CD14-positive monocyte (primary cell): ENCODE measurements around the gene DNAJC12. TPM values are rescaled to one million over a fixed set of nuclear protein-coding genes. Genes with fewer than 3 reads are reported as not detected.
"Not testable (repeated sequence)": the region's sequence is repeated elsewhere in the genome, so short reads cannot be mapped to it uniquely, and the experiment has no call there.

Source experiments
- DNase-seq, 3 donors: peaks; one replicate each; pipeline ENCODE4 v3.0.0-alpha.2; 2011 to 2022
- H2AFZ ChIP-seq: 2 replicates; pipeline ENCODE4 v1.6.0; 2012; ENCODE audit warnings: mild to moderate bottlenecking, low read depth, low read length, inconsistent platforms; ENCODE audit not compliant: insufficient read depth, poor library complexity, severe bottlenecking
- H3K27ac ChIP-seq, 2 donors: 1 replicate in 1 of 2; 2 replicates in 1 of 2; pipeline ENCODE4 v1.5.1; 2012 to 2013; ENCODE audit warnings: low read length in 2 of 2, control low read depth in 1 of 2, inconsistent platforms in 1 of 2, low read depth in 1 of 2, mild to moderate bottlenecking in 1 of 2
- H3K27me3 ChIP-seq, 2 donors: one replicate each; pipeline versions ENCODE4 v1.6.0 to v1.6.1; 2011 to 2013; ENCODE audit warnings: low read length in 2 of 2; ENCODE audit not compliant: control insufficient read depth in 2 of 2, insufficient read depth in 2 of 2
- H3K36me3 ChIP-seq, 2 donors: replicated peaks in 1 of 2; 1 replicate in 1 of 2; 2 replicates in 1 of 2; pipeline versions ENCODE4 v1.5.1 to v1.6.1; 2012 to 2013; ENCODE audit warnings: low read length in 2 of 2, control low read depth in 1 of 2, inconsistent platforms in 1 of 2, mild to moderate bottlenecking in 1 of 2; ENCODE audit not compliant: insufficient read depth in 2 of 2, control insufficient read depth in 1 of 2
- H3K4me1 ChIP-seq, 2 donors: 1 replicate in 1 of 2; 2 replicates in 1 of 2; pipeline versions ENCODE4 v1.5.1 to v1.6.1; 2012 to 2013; ENCODE audit warnings: low read length in 2 of 2, control low read depth in 1 of 2, inconsistent platforms in 1 of 2, mild to moderate bottlenecking in 1 of 2, moderate library complexity in 1 of 2; ENCODE audit not compliant: insufficient read depth in 2 of 2, control insufficient read depth in 1 of 2
- H3K4me2 ChIP-seq: replicated peaks from 2 replicates; pipeline ENCODE3; 2012; ENCODE audit warnings: low read length, moderate library complexity, mild to moderate bottlenecking; ENCODE audit not compliant: poor library complexity, severe bottlenecking; ENCODE audit errors: extremely low read depth
- H3K4me3 ChIP-seq, 3 experiments: fragments of 200-600 bp in 1 of 3; sonication (generic) in 1 of 3; replicated peaks in 1 of 3; 1 replicate in 2 of 3; 2 replicates in 1 of 3; pipeline ENCODE4 v1.5.1; 2011 to 2013; ENCODE audit warnings: low read length in 3 of 3, mild to moderate bottlenecking in 3 of 3, control low read depth in 2 of 3, low read depth in 2 of 3, inconsistent platforms in 1 of 3, moderate library complexity in 1 of 3
- H3K79me2 ChIP-seq: 2 replicates; pipeline ENCODE4 v1.6.0; 2012; ENCODE audit warnings: mild to moderate bottlenecking, control low read depth, inconsistent platforms, low read length, moderate library complexity; ENCODE audit not compliant: insufficient read depth
- H3K9ac ChIP-seq: 2 replicates; pipeline ENCODE4 v1.6.0; 2017; ENCODE audit warnings: low read length, mild to moderate bottlenecking; ENCODE audit not compliant: insufficient read depth, poor library complexity, severe bottlenecking
- H3K9me3 ChIP-seq, 2 donors: replicated peaks in 1 of 2; 1 replicate in 1 of 2; 2 replicates in 1 of 2; pipeline versions ENCODE4 v1.5.1 to v1.6.1; 2012 to 2013; ENCODE audit warnings: low read length in 2 of 2, control low read depth in 1 of 2; ENCODE audit not compliant: control insufficient read depth in 1 of 2, insufficient read depth in 1 of 2
- H4K20me1 ChIP-seq: 2 replicates; pipeline ENCODE4 v1.6.0; 2012; ENCODE audit warnings: mild to moderate bottlenecking, low read length, control low read depth, moderate library complexity; ENCODE audit not compliant: insufficient read depth
- H3K27ac Mint-ChIP-seq, 7 donors: one replicate each; pipeline ENCODE4 v1.8.0; 2020; ENCODE audit warnings: mild to moderate bottlenecking in 7 of 7, mixed read lengths in 7 of 7, moderate library complexity in 6 of 7, inconsistent platforms in 2 of 7
- H3K27me3 Mint-ChIP-seq, 3 donors: one replicate each; pipeline ENCODE4 v1.8.0; 2021 to 2022; ENCODE audit warnings: low read depth in 3 of 3, mild to moderate bottlenecking in 3 of 3, mixed read lengths in 3 of 3, moderate library complexity in 3 of 3, inconsistent platforms in 1 of 3
- H3K36me3 Mint-ChIP-seq, 2 donors: one replicate each; pipeline ENCODE4 v1.8.0; 2020; ENCODE audit warnings: mixed read lengths in 2 of 2, inconsistent platforms in 1 of 2, mild to moderate bottlenecking in 1 of 2
- H3K4me1 Mint-ChIP-seq: one replicate; pipeline ENCODE4 v1.8.0; 2020; ENCODE audit warnings: mild to moderate bottlenecking, mixed read lengths
- H3K4me3 Mint-ChIP-seq, 2 donors: one replicate each; pipeline ENCODE4 v1.8.0; 2020; ENCODE audit warnings: mild to moderate bottlenecking in 2 of 2, mixed read lengths in 2 of 2, moderate library complexity in 1 of 2
- H3K9me3 Mint-ChIP-seq, 7 donors: one replicate each; pipeline ENCODE4 v1.8.0; 2020 to 2022; ENCODE audit warnings: mixed read lengths in 7 of 7, mild to moderate bottlenecking in 6 of 7, moderate library complexity in 6 of 7, inconsistent platforms in 2 of 7
- CTCF ChIP-seq: fragments of 200-600 bp; IDR thresholded peaks from one replicate; pipeline ENCODE4 v1.8.0; 2022; ENCODE audit warnings: antibody characterized with exemption, mild to moderate bottlenecking
- WGBS: methylation state at CpG from one replicate; pipeline ENCODE4 v1.1.5; 2013; ENCODE audit warnings: missing lambda C conversion rate; ENCODE audit not compliant: insufficient coverage; 5-methylcytosine and 5-hydroxymethylcytosine counted together
- intact Hi-C, 2 donors: fragments of 100-400 bp; cut with micrococcal nuclease; formaldehyde crosslinking; loops; one replicate each; pipeline versions ENCODE4 v1.15.0 to v1.15.1; 2023
- polyA plus RNA-seq, 3 donors: library from polyadenylated mRNA; depleted of rRNA in 1 of 3; unstranded in 2 of 3; stranded (reverse) in 1 of 3; fragments of 300-500 nt in 2 of 3; fragments of >200 nt in 1 of 3; fragmentation: Illumina TruSeq in 2 of 3; gene quantifications; 1 replicate in 2 of 3; 2 replicates in 1 of 3; pipeline ENCODE4 v1.2.3, GENCODE V29; 2012 to 2021

Gene DNAJC12
- polyA plus RNA-seq, 3 donors, result not detected

GRCh38 chr10:67780204-67780621 lies 57.8 kb downstream of the DNAJC12 start:
- H3K36me3 Mint-ChIP-seq, H3K27me3 ChIP-seq, H3K27ac ChIP-seq, H3K9me3 ChIP-seq, H3K9me3 Mint-ChIP-seq, H3K4me3 Mint-ChIP-seq, H2AFZ ChIP-seq, H3K79me2 ChIP-seq, H3K4me3 ChIP-seq, H3K27ac Mint-ChIP-seq, H3K36me3 ChIP-seq, H3K9ac ChIP-seq, DNase-seq, H4K20me1 ChIP-seq, H3K27me3 Mint-ChIP-seq, H3K4me2 ChIP-seq: not testable (repeated sequence)
- peaks cover 20 to 22% of the 10 kb centered on the region in 2 donors for H3K4me1 ChIP-seq
- 80% methylated on average over 1 of the region's 5 CpGs for WGBS
- peaks cover 28% of the 10 kb centered on the region for H3K4me1 Mint-ChIP-seq
- peak; percentile 45 for TF ChIP-seq CTCF
- intact Hi-C loops, result loop anchor here (5.0 to 10.0 kb wide), 3 partner anchors 83 to 375 kb away; partner anchors contain the start of gene CTNNA3 (in 1 of the 2)

- H3K27ac ChIP-seq, result no peak overlapping the region
- no peaks in the 10 kb centered on the region for H3K79me2 ChIP-seq
- no peaks in the 10 kb centered on the region for H3K36me3 ChIP-seq
- no peak overlapping the region for H3K4me3 ChIP-seq
- H3K27me3 Mint-ChIP-seq, result peaks cover 0 to 3% (median 0%) of the 10 kb centered on the region in 3 donors
- no peaks in the 10 kb centered on the region for H3K27me3 ChIP-seq
- H3K27ac Mint-ChIP-seq, result no peak overlapping the region
- H3K4me3 Mint-ChIP-seq, result no peak overlapping the region
- no peaks in the 10 kb centered on the region for H3K36me3 Mint-ChIP-seq
- intact Hi-C loops, result loop anchor here (2.0 to 10.0 kb wide), 4 partner anchors 81 to 375 kb away; partner anchors contain the start of gene CTNNA3 (in 1 of the 2)
- H3K9ac ChIP-seq, result no peak overlapping the region
- H3K9me3 Mint-ChIP-seq, result peaks cover 0 to 2% (median 0%) of the 10 kb centered on the region in 7 donors
- H2AFZ ChIP-seq, result no peak overlapping the region
- no peaks in the 10 kb centered on the region for H3K9me3 ChIP-seq
- H3K4me1 ChIP-seq, result peaks cover 15 to 17% of the 10 kb centered on the region in 2 donors
- H3K4me2 ChIP-seq, result no peak overlapping the region
- peak; percentile 71 to 82 (median 77) for DNase-seq
- 0% methylated on average over 1 of the region's 4 CpGs for WGBS
- H3K4me1 Mint-ChIP-seq, result peaks cover 22% of the 10 kb centered on the region
- no peaks in the 10 kb centered on the region for H4K20me1 ChIP-seq
- peak; percentile 87 for TF ChIP-seq CTCF
Observed at GRCh38 chr10:67779465-67780203, 58.4 kb downstream of the DNAJC12 start.
